Stimulated activated CD8-positive, alpha-beta memory T cell treated with anti-CD3 and anti-CD28 coated beads, Interleukin-12 subunit alpha, Interleukin-12 subunit beta, amount 100 ng/mL, for 1 hour (primary cell): ENCODE measurements around the gene EIF3D.

Experiments used
- DNase-seq: peaks from one replicate; pipeline ENCODE4 v3.0.0-alpha.2; 2020; ENCODE audit warnings: low read depth

The EIF3D gene

DNA sequence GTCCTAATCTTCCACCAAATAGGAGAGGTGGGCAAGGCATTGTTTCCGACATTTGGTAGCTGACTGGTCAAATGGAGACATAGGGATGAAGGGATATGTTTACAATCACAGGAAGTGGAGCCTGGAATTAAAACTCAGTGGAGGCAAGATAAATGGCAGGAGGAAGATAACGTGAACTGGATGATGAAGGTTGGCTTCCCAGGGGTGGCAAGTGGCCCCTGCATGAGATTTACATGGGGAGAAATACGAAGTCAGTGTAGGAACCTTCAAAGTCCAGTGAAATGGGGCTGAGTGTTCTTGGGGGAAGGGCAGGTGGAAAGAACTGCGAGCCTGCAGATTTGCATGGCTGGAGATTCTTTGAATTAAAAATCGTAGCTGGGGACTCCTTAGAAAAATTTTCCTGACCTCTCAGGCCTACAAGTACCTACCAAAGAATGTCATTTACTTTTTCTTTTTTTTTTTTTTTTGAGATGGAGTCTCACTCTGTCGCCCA is 21.4 kb downstream of the EIF3D start:
- DNase-seq = no peak

DNA sequence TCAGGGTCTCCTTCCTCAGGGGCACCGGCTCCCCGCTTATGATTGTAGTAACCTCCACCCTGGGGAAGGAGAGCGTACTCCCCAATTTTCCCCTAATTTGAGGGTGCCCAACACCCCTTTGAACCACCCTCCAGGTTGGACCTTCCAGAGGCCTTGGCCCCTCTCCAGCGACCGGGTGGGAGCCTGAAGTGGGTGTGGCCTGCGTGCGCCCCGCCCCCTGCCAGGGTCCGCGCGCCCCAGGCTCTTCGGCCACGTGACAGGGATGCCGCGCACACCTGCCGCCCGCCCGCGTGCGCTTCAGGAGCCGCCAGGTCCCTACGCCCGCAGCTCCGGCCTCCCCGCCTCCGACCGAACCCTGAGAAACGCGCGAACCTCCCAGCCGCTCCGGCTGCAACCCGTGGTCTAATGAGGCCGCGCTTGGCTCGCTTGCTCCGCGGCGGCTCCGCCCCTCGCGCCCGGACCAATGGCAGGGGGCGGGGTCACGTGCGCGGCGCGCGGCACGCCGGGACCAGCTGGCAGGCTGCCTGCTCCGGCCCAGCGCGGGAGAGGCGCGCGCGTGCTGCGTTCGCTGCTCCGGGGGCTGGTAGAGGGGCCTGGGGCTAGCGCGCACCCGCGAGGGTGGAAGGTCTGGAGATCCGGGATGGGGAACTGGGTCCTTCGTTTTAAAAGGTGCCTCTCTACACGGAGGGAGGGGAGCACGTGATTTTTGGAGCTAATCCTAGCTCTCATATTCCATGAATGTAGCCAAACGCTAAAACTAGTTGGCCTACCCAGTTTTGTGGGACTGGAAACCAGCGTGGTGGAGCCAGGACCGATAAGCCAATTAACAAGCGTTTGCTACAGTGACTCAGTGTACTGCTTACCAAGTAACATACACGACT is 22.1 kb downstream of the EIF3D start, which contains the start of gene FOXRED2:
Gene FOXRED2 (minus strand): TSS at position 404 of the 881 bp plus-strand sequence. CDS start 618 bp downstream, outside the sequence.
- peak; percentile 68 for DNase-seq

DNA sequence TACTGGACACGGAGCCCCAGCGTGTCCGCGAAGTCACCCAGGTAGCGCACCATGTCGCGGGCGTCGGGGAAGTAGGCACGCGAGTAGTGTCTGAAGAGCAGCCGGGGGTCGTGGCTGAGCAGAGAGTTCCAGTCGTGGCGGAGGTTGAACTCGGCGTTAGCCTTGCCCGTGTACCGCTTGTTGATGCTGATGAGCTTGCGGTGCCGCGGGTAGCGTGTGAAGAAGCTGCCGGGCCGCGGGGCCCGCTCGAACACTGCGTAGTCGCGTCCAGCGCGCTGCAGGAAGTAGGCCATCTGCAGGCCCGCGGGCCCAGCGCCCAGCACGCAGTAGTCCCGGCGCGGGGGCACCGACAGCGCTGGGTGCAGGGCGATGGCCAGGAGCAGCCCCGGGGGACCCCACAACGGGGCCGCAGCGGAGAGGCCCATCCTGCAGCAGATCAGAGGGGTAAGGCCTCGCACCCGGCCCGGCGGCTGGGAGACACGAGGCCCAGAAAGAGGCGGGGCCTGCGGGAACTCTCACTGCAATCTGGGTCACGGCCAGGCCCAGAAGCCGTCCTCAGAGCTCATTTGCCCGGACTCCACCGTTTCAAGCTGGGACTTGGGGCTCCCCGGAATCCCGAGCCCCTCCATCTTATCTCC is 22.8 kb downstream of the EIF3D start:
- no peak for DNase-seq

DNA sequence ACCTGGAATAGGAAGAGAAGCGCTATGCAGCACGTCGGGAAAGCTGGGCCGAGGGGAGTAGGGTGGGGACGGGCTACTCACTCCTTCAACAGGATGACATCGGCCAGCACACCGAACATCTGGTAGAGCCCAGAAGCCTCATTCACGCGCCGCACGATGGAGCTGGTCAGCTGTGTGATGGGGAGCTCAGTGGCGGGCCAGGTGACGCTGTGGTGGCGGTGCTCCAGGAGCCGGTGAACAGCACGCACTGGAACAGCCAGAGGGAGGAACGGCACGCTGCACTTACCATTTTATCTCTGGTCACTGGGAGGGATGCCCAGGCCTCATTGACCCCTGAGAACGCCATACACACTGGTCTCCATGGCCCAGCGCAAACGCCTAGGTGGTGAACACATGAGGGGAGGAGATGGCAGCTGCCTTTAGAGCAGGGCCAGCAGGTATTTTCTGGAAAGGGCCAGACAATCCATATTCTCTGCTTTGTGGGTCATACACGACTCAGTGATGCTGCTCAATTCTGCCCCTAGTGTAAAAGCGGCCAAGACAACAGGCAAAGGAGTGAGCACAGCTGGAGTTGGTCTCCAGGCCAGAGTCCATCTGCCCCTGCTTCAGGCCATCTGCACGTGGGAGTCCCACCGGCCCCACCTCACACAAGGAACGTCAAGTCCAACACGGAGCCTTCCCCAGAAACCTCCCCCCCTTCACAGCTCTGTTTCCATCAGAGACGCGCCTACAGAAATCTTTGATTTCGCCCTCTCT is 30.9 kb downstream of the EIF3D start:
- no peak for DNase-seq

DNA sequence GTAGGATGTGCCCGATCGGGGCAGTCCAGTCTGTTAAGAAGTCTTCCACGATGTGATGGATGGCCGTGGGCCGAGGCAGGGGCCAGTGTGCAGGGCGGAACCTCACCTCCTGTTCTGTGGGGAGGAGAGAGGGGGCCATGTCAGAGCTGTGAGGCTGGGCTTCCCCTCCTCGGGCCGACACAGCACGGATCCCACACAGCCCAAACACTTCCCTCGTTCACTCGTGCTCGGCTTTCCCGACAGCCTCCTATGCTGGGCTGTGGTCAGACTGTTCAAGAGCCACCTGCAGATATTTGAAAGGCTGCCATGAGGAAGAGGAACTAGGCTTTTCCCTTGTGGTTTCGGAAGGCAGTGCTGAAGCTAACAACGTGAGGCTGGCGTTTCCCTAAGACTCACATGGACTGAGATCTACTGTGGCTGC is 35.3 kb downstream of the EIF3D start:
- no peak for DNase-seq

DNA sequence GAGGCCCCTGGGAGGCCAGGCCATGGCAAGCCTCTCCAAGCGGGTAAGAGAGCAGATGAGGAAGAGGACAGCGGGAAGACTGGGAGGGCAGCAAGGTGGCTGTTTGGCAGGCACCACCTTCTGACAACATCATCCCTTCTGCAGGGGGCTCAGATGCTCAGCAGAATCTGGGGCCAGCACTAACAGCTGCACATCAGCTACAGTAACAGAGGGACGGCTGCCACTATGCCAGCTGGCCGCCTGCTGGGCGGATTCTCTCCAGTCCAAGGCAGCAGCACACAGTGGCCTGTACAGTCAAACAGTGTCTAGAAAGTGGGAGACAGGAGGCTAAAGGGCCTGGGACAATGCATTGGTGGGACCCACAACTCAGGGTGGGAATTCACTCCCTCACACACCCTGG is 36.9 kb downstream of the EIF3D start:
- no peak for DNase-seq

DNA sequence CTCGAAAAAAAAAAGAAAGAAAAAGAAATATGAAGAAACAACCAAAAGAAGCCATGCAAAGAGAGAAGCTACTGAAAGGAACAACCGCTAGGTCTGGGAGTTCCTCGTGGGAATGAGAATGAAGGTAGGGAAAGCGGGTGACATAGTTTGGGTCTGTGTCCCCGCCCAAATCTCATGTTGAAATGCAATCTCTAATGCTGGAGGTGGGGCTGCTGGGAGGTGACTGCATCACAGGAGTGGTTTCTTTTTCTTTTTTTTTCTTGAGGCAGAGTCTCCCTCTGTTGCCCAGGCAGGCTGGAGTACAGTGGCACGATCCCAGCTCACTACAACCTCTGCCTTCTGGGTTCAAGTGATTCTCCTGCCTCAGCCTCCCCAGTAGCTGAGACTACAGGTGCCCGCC is 37.8 kb downstream of the EIF3D start:
- DNase-seq = no peak

DNA sequence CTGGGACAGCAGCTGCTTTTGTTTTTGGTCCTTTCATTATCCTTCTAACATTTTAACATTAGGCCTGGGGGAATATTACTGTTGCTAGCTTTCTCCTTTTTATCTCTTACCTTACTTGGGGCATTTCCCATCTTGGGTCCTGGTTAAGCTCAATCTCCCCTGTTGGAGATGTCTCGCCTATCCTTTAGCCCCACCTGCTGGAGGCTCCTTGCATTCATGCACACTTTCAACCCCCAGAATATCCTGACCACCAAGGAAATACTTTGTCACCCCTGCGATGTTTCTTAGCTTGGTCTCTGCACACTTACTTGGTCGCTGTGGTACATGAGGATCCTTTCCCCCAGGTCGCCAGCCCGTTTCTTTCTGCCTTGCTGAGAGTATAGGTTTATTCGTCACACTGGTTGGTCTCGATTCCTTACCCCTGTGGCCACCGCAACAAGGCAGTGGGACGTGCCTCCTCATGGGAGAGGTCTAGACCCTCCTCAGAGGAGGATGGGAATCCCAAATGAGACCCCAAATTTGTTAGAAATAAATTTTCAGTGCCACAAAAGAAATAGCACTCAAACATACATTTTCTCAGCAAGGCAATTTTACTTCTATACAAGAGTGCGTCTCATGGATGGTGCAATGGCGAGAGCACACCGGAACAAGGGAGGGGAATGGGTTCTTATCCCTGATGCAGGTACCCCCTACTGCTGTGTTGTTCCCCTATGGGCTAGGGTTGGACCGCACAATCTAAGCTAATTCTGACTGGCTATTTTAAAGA is 42.2 kb downstream of the EIF3D start:
- DNase-seq = peak; percentile 43

DNA sequence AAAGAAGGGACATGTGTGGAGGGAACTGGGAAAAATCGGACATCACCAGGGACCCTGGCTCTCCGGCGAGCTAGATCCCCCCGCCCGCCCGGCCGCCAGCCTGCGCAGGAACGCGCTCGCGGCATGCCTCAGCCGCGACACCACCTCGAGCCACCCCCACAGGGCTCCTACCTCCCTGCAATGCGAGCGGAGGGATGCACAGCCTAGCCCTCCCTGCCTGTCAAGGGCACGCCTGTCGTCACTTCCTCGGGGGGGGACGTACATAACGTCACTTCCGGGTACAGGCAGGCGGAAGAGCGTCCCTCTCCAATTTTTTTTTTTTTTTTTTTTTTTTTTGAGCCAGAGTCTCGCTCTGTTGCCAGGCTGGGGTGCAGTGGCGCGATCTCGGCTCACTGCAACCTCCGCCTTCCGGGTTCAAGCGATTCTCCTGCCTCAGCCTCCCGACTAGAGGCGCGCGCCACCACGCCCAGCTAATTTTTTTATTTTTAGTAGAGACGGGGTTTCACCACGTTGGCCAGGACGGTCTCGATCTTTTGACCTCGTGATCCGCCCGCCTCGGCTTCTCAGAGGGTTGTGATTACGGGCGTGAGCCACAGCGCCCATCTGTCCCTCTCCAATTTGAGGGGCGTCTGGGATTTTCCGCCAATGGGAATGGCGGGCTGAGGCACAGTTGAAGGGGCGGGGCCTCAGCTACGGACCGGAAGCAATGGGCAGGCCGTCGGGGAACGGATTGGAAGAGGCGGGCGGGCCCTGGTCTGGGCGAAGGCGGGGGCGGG is 47.4 kb downstream of the EIF3D start, which contains the start of gene TXN2:
Gene TXN2 (minus strand): TSS at position 248 of the 776 bp plus-strand sequence. CDS start 803 bp downstream, outside the sequence.
- DNase-seq = peak; percentile 93

DNA sequence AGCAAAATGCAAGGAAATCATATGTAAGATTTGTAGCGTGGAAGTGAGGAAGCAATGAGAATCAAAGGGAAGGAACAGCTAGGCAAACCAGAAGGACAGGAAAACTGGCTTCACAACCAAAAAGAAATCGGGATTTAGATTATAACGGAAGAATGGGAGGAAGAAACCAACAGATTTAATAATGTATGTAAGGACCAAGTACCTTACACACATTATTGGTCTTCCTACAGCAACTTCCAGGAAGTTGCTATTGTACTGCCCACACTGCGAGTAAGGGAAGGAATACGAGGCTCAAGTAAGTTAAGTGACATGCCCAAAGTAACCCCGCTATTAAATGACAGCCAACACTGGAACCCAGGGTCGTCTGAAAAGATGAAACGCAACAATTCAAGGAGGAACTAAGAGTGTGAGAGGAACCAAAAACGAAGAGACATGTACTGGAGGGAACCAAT is 48.0 kb downstream of the EIF3D start:
- no peak for DNase-seq

DNA sequence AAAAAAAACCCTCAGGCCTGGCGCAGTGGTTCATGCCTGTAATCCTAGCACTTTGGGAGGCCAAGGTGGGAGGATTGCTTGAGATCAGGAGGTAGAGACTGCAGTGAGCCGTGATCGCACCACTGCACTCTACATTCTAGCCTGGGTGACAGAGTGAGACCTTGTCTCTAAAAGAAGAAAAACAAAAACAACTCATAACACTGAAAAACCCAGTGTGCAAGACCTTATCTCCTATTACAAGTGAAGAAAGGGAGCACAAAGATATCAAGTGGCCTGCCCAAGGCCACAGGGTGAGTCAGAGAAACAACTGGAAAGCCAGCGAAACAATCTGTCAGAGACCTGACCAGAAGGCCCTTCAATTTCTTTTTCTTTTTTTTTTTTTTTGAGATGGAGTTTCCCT is 50.0 kb downstream of the EIF3D start:
- DNase-seq = no peak

DNA sequence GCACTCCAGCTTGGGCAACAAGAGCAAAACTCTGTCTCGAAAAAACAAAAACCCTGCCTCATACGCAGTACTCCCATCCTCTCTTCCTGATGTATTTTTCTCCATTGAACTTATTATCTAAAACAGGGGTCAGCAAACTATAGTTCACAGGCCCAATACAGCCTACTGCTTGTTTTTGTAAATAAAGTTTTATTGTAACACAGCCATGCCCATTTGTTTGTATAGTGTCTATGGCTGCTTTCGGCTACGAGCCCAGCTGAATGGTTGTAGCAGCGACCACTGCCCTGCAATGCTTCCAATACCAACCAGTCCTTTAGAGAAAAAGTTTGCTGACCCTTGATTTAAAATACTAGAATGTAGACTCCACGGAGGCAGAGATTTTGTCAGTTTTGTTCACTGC is 53.6 kb downstream of the EIF3D start:
- no peak for DNase-seq

DNA sequence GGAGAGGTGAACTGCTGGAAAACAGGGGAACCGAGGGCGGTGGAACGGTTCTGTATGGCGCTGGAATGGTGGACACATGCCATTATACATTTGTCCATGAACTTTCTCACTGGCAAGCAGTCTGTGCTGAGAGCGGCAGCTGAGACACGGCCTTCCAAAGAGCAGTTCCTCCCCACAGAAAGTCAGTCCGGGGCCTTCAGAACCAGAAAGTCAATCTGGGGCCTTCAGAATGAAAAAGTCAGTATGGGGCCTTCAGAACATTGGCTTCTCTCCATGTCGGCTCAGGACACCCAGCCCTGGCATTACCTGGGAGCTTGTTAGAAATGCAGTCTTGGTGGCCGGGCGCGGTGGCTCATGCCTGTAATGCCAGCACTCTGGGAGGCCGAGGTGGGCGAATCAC is 56.3 kb downstream of the EIF3D start:
- no peak for DNase-seq

DNA sequence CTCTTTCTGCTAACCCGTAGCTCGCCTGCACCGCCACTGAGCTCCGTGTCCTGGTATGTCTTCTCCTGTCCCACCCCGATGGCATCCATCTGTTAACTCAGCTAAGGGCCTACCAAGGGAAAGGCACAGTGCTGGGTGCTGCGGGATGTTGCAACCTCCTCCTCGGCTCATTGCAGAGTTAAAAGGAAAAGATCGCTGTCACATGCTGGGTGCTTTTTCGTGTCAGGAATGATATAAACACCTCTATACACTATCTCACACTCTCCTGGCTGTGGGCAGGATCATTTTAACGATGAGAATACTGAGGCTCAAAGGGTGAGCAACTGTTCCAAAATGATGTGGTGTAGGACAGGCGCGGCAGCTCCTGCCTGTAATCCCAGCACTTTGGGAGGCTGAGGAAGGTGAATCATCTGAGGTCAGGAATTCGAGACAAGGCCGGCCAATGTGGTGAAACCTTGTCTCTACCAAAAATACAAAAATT is 57.6 kb downstream of the EIF3D start:
- no peak for DNase-seq

DNA sequence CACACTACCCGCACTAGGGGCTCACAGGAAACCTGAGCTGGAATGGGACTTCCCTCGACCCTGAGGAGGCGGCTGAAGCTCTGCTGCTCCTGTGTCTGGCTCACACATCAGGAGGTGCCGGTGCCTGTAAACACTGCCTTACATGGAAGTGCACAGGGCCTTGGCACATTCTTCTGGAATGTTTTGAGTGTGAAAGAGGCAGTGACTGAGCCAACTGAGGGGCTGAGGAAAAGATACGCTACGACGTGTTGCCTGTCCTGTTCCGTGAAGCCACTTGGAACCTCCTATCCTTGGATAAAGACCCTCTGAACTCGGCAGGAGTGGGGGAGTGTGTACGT is 58.0 kb downstream of the EIF3D start:
- no peak for DNase-seq

DNA sequence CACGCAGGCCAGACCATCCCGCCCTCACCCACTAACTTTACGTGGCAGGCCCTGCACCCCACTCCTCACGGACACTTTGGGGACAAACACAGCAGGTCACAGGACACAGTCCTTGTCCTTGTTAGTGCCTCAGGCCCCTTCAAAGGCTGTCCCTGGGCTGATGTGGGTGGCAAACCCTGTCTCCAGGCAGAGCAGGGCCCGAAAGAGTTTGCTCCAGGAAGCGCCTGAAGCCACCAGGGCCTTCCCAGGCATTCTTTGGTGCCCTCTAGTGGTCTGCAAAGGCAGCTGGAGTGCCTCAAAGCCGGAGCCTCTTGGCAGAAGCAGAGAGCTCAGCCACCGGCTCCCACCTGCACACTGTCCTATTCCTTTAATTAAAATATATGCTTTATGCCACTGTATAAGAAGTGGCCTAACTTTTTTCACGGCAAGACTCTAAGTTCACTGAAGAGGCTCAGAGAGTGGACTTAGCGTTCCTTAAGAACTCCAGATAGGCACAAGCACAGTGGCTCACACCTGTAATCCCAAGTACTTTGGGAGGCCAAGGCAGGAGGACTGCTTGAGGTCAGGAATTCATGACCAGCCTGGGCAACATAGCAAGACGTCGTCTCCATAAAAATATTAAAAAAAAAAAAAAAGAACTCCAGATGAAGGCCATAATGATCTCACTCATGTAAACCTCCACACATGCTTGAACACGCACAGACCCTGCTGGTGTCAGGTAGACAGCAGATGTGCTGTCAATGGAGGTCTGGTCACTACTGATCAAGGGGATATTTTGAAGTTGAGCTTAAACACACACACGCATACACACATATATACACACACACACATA is 58.6 kb downstream of the EIF3D start:
- DNase-seq = peak; percentile 76

DNA sequence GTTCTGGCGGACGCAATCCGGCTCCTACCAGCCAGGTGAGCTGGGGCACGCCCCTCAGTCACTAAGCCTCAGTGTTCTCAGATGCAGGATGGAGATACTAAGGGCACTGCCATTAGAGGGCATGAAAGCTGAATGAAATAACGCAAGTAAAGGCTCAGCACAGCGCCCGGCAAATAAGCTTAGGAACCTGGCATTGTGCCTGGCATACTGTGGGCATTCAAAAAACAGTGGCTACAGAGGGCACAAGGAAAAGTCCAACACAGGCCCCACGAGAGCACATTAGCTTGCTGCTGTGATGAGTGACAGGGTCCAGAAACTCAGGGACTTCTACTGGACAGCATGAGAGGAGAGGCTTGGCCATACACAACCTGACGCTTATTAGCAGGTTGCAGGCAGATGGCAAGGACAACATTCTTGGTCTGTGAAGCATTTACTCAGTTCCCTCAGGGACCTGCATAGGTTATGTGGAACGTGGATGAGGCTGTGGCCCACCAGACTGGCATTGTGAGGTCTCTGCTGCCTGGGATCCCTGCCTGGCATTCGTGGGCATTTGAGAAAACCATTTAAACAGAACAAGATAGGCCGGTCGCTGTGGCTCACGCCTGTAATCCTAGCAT is 59.8 kb downstream of the EIF3D start:
- DNase-seq = no peak

DNA sequence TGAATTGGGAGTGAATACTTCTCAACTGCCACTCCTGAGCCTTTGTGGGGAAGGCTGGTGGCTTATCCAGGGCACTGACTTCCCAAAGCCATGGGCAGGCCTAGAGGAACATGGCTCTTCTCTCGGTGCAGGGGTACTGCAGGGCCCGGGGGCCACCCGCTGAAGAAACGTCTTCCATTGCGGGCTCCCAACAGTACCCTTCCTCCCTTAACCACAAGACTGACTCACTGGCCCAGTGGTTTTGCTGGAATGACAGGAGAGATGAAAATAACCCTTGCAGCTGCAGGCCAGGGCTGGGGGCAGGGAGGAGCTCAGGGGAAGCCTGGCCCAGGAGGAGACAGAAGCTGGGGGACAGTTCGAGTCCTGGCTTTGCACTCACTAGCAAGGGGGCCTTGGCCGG is 61.0 kb downstream of the EIF3D start:
- DNase-seq = no peak
